ENCODE data around the gene TREM1.

The TREM1 gene

DNA sequence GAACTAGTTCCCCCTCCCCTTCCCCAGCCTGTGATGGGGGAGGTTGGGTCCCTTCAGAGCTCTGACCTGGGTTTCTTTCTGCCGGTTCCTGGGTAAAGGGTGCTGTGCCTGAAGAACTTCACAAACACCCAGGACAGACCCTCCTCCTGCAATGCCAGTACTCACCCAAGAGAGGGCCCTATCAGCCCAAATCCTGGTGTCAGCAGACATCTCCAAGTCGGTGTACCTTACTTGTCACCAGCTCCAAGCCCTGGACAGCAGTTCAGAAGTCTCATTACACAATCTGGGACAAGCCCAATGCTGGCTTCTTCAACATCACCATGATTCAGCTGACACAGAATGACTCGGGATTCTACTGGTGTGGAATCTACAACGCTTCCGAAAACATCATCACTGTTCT is 57.9 kb downstream of the TREM1 start:
- no peaks in the 10 kb centered on the region for H4K20me1 ChIP-seq (ENCODE audit: insufficient read depth, low read length)
- no peaks in the 10 kb centered on the region for H3K79me2 ChIP-seq (ENCODE audit: insufficient read depth, low read length)
- H3K9me3 ChIP-seq (ENCODE audit: low read length) = no peaks in the 10 kb centered on the region
- no peak overlapping the region for H3K4me3 ChIP-seq (ENCODE audit: low read depth, low read length, poor library complexity, severe bottlenecking)
- H3K27ac ChIP-seq (ENCODE audit: low read depth, low read length, poor library complexity, severe bottlenecking) = no peak overlapping the region
- TF ChIP-seq EZH2 (IDR thresholded peaks at IDR 0.05; ENCODE audit: borderline replicate concordance, low read length) (no peak), CTCF (IDR thresholded peaks at IDR 0.05; ENCODE audit: low read length) (no peak)
- H3K4me2 ChIP-seq (ENCODE audit: low read length) = no peak overlapping the region
- no peaks in the 10 kb centered on the region for H3K36me3 ChIP-seq (ENCODE audit: insufficient read depth, low read length)
- no peaks in the 10 kb centered on the region; the same call in 1 of the 2 replicates for H3K27me3 ChIP-seq (ENCODE audit: insufficient read depth, low read length)
- no peaks in the 10 kb centered on the region for H3K9me2 ChIP-seq (ENCODE audit: low read depth, low read length)
- no peak overlapping the region for H3K9ac ChIP-seq (ENCODE audit: low read length)
- H2AFZ ChIP-seq (ENCODE audit: low read length) = no peak overlapping the region
- H3K4me1 ChIP-seq (ENCODE audit: insufficient read depth, low read length, severe bottlenecking) = no peaks in the 10 kb centered on the region
- H3F3A ChIP-seq (ENCODE audit: insufficient read depth, low read length) = no peaks in the 10 kb centered on the region

- Histone ChIP-seq H3F3A (ENCODE audit: insufficient read depth, low read length) (no peaks in the 10 kb centered on the region), H3K4me1 (ENCODE audit: insufficient read depth, low read length, severe bottlenecking) (no peaks in the 10 kb centered on the region), H3K9ac (ENCODE audit: low read length) (no peak within 1 kb of the TSS), H3K4me2 (ENCODE audit: low read length) (no peak within 1 kb of the TSS), H3K36me3 (ENCODE audit: insufficient read depth, low read length) (no peaks in the 10 kb centered on the region), H2AFZ (ENCODE audit: low read length) (no peak within 1 kb of the TSS), H3K4me3 (ENCODE audit: low read depth, low read length, poor library complexity, severe bottlenecking) (no peak within 1 kb of the TSS), H3K9me2 (ENCODE audit: low read depth, low read length) (no peaks in the 10 kb centered on the region), H4K20me1 (ENCODE audit: insufficient read depth, low read length) (no peaks in the 10 kb centered on the region), H3K27me3 (ENCODE audit: insufficient read depth, low read length) (no peaks in the 10 kb centered on the region; the same call in 1 of the 2 replicates), H3K27ac (ENCODE audit: low read depth, low read length, poor library complexity, severe bottlenecking) (no peak within 1 kb of the TSS), H3K9me3 (ENCODE audit: low read length) (no peaks in the 10 kb centered on the region), H3K79me2 (ENCODE audit: insufficient read depth, low read length) (no peaks in the 10 kb centered on the region)
- TF ChIP-seq EZH2 (IDR thresholded peaks at IDR 0.05; ENCODE audit: borderline replicate concordance, low read length) (no peak), CTCF (IDR thresholded peaks at IDR 0.05; ENCODE audit: low read length) (no peak)
Measured at GRCh38 chr6:41228096-41228495, 58.4 kb downstream of the TREM1 start, which contains the start of gene TREML4. Gene TREML4, plus strand, starts transcription at chr6:41228349. Its CDS starts 79 bp downstream, at chr6:41228428.

DNA sequence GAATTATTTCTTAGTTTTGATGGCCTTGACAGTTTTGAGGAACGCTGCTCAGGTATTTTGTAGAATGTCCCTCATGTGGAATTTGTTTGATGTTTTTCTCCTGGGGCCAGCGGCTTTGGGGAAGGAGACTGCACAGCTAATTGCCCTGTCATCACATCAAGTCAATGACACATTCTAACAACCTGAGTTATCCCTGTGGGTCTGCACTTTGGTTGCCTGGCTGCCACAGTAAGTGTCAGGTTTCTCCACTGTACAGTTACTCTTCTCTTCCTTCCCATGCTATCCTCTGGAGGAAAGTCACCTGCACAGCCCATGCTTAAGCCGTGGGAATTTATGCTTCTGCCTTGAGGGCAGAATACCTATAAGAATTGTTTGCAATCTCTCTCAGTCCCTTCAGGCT is 59.7 kb downstream of the TREM1 start:
- H3F3A ChIP-seq (ENCODE audit: insufficient read depth, low read length) = no peaks in the 10 kb centered on the region
- no peaks in the 10 kb centered on the region for H3K79me2 ChIP-seq (ENCODE audit: insufficient read depth, low read length)
- no peaks in the 10 kb centered on the region for H3K36me3 ChIP-seq (ENCODE audit: insufficient read depth, low read length)
- H3K9me3 ChIP-seq (ENCODE audit: low read length) = no peaks in the 10 kb centered on the region
- no peaks in the 10 kb centered on the region for H3K9me2 ChIP-seq (ENCODE audit: low read depth, low read length)
- H4K20me1 ChIP-seq (ENCODE audit: insufficient read depth, low read length) = no peaks in the 10 kb centered on the region
- H3K4me2 ChIP-seq (ENCODE audit: low read length) = no peak overlapping the region
- H3K27me3 ChIP-seq (ENCODE audit: insufficient read depth, low read length) = no peaks in the 10 kb centered on the region; the same call in 1 of the 2 replicates
- no peak overlapping the region for H2AFZ ChIP-seq (ENCODE audit: low read length)
- no peak overlapping the region for H3K27ac ChIP-seq (ENCODE audit: low read depth, low read length, poor library complexity, severe bottlenecking)
- no peaks in the 10 kb centered on the region for H3K4me1 ChIP-seq (ENCODE audit: insufficient read depth, low read length, severe bottlenecking)
- H3K9ac ChIP-seq (ENCODE audit: low read length) = no peak overlapping the region
- H3K4me3 ChIP-seq (ENCODE audit: low read depth, low read length, poor library complexity, severe bottlenecking) = no peak overlapping the region
- TF ChIP-seq EZH2 (IDR thresholded peaks at IDR 0.05; ENCODE audit: borderline replicate concordance, low read length) = no peak
- no peak for TF ChIP-seq CTCF (IDR thresholded peaks at IDR 0.05; ENCODE audit: low read length)

All from OCI-LY1 (cell line).